Measurements from ENCODE around the gene TLE2. TPM values are rescaled to one million over a fixed set of nuclear protein-coding genes. Genes with fewer than 3 reads are reported as not detected.
"Not testable (repeated sequence)": the region's sequence is repeated elsewhere in the genome, so short reads cannot be mapped to it uniquely, and the experiment has no call there.

TLE2 gene
- total RNA-seq, 4 donors from 2014 or later, result 31.4 to 70.0 (median 47.5) TPM

DNA sequence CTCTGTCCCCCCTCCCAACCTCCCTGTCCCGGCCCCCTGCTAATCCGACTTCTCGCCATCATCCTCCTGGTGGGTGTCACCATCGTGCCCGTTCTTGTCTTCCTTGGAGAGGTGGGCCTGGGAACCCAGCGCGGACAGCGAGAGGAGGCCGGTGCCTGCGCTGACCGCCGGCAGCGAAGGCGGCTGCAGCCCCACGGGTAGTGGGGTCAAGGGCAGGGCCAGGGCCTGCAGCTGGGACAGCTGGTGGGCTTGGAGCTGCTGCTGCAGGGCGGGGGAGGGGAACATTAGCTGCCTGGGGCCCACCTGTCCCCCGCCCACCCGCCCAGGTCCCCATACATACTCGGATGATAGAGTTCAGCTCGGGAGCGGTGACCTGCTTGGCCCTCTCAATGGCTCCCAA lies 24.7 kb upstream of the TLE2 start:
- Histone ChIP-seq H3K36me3 (peaks cover 0 to 14% (median 8%) of the 10 kb centered on the region in 4 donors), H3K27ac (no peak overlapping the region)
- intact Hi-C loops (cut with DNase I; ENCODE audit: low total_unique reads), result no loop called here

GRCh38 chr19:3053218-3053621 lies 24.1 kb upstream of the TLE2 start:
- Histone ChIP-seq H3K4me1 (peaks cover 24 to 40% (median 30%) of the 10 kb centered on the region in 4 donors), H3K9me3 (no peaks in the 10 kb centered on the region), H3K4me3 (no peak overlapping the region), H3K36me3 (peaks cover 0 to 11% (median 5%) of the 10 kb centered on the region in 4 donors), H3K27ac (no peak overlapping the region), H3K27me3 (no peaks in the 10 kb centered on the region)
- 69 to 74% methylated on average over 10 to 15 of the region's 15 CpGs for WGBS, 2 donors (ENCODE audit: low coverage in 1 of 2)
- intact Hi-C loops (cut with DNase I; ENCODE audit: low total_unique reads) (no loop called here), in situ Hi-C loops (cut with MboI; ENCODE audit: low pct_ligation_motif_present in 1 of 4, low pct_unique_long_range_greater_than_20kb in 1 of 4, low sequenced_read_pairs in 3 of 4) (no loop called here)
- TF ChIP-seq CTCF (IDR thresholded peaks at IDR 0.05) (no peak), POLR2A (IDR thresholded peaks at IDR 0.05) (no peak), EP300 (IDR thresholded peaks at IDR 0.05; ENCODE audit: low read depth) (no peak), POLR2AphosphoS5 (IDR thresholded peaks at IDR 0.05) (peak in 1 of 3 donors; percentile 30)
- no peak for DNase-seq

More for the DNA sequence above, 24.7 kb upstream of the TLE2 start:
- TF ChIP-seq CTCF (IDR thresholded peaks at IDR 0.05) (no peak), POLR2AphosphoS5 (IDR thresholded peaks at IDR 0.05) (no peak), EP300 (IDR thresholded peaks at IDR 0.05; ENCODE audit: low read depth) (no peak), POLR2A (IDR thresholded peaks at IDR 0.05) (no peak)
- Histone ChIP-seq H3K27me3 (no peaks in the 10 kb centered on the region), H3K4me3 (no peak overlapping the region), H3K9me3 (no peaks in the 10 kb centered on the region), H3K4me1 (peaks cover 25 to 45% (median 33%) of the 10 kb centered on the region in 4 donors)
- no peak for DNase-seq
- 89% methylated on average over 21 of the region's 21 CpGs; no CpG with 5 or more reads in 1 of the 2 donors for WGBS, 2 donors (ENCODE audit: low coverage in 1 of 2)
- in situ Hi-C loops (cut with MboI; ENCODE audit: low pct_ligation_motif_present in 1 of 4, low pct_unique_long_range_greater_than_20kb in 1 of 4, low sequenced_read_pairs in 3 of 4), result no loop called here

- H3K9me3 ChIP-seq; H3K27me3 ChIP-seq; H3K36me3 ChIP-seq; H3K4me3 ChIP-seq; in situ Hi-C loops (cut with MboI; ENCODE audit: low pct_ligation_motif_present in 1 of 4, low pct_unique_long_range_greater_than_20kb in 1 of 4, low sequenced_read_pairs in 3 of 4); H3K27ac ChIP-seq; DNase-seq; intact Hi-C loops (cut with DNase I; ENCODE audit: low total_unique reads): not testable (repeated sequence)
- WGBS, 2 donors (ENCODE audit: low coverage in 1 of 2), result 96 to 100% methylated on average over 1 to 7 of the region's 7 CpGs
- H3K4me1 ChIP-seq, result peaks cover 6 to 30% (median 22%) of the 10 kb centered on the region in 4 donors
These were observed 20.9 kb upstream of the TLE2 start for GRCh38 chr19:3050016-3050415.

DNA sequence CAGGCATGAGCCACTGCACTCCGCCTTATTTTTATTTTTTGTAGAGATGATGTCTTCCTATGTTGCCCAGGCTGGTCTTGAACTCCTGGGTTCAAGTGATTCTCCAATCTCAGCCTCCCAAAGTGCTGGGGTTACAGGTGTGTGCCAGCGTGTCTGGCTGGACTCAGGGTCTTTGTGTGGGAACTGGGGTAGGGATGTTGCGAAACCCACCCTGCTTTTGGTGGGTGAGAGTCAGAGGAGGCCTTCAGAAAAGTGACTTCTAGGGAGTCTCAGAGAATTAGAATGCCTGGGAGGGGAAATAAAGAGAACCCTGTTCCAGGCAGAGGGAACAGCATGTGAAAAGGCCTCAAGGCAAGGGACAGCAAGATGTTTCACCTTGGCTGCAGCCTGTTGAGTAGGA lies 20.0 kb upstream of the TLE2 start:
- in situ Hi-C loops (cut with MboI; ENCODE audit: low pct_ligation_motif_present in 1 of 4, low pct_unique_long_range_greater_than_20kb in 1 of 4, low sequenced_read_pairs in 3 of 4), result no loop called here

More for the DNA sequence above, 20.0 kb upstream of the TLE2 start:
- no peak overlapping the region for H3K4me3 ChIP-seq
- intact Hi-C loops (cut with DNase I; ENCODE audit: low total_unique reads), result no loop called here
- peaks cover 0 to 3% (median 0%) of the 10 kb centered on the region in 4 donors for H3K36me3 ChIP-seq
- H3K9me3 ChIP-seq, result no peaks in the 10 kb centered on the region
- no peaks in the 10 kb centered on the region for H3K27me3 ChIP-seq
- no peak for DNase-seq
- no peak for TF ChIP-seq POLR2A (IDR thresholded peaks at IDR 0.05)
- no peak for TF ChIP-seq POLR2AphosphoS5 (IDR thresholded peaks at IDR 0.05)
- no peak for TF ChIP-seq EP300 (IDR thresholded peaks at IDR 0.05; ENCODE audit: low read depth)
- no peak for TF ChIP-seq CTCF (IDR thresholded peaks at IDR 0.05)
- peaks cover 6 to 30% (median 22%) of the 10 kb centered on the region in 4 donors for H3K4me1 ChIP-seq
- H3K27ac ChIP-seq, result no peak overlapping the region
- WGBS, 2 donors (ENCODE audit: low coverage in 1 of 2), result 100% methylated on average over 3 of the region's 3 CpGs; no CpG with 5 or more reads in 1 of the 2 donors

Data from transverse colon (tissue), 4 donors.